Measurements from ENCODE around the gene POPDC3. TPM values are rescaled to one million over a fixed set of nuclear protein-coding genes. Genes with fewer than 3 reads are reported as not detected.

The POPDC3 gene
- total and polyA plus RNA-seq, 2 of the 13 experiments (the other 11 are each of a cell fraction or from before 2014, with no cell fraction given), result 0.18 to 0.20 TPM

- TF ChIP-seq, protein P1, sequence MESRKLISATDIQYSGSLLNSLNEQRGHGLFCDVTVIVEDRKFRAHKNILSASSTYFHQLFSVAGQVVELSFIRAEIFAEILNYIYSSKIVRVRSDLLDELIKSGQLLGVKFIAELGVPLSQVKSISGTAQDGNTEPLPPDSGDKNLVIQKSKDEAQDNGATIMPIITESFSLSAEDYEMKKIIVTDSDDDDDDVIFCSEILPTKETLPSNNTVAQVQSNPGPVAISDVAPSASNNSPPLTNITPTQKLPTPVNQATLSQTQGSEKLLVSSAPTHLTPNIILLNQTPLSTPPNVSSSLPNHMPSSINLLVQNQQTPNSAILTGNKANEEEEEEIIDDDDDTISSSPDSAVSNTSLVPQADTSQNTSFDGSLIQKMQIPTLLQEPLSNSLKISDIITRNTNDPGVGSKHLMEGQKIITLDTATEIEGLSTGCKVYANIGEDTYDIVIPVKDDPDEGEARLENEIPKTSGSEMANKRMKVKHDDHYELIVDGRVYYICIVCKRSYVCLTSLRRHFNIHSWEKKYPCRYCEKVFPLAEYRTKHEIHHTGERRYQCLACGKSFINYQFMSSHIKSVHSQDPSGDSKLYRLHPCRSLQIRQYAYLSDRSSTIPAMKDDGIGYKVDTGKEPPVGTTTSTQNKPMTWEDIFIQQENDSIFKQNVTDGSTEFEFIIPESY (CRISPR knock-in tag; IDR thresholded peaks at IDR 0.05), result no peak
- TF ChIP-seq THAP9 (CRISPR knock-in tag; IDR thresholded peaks at IDR 0.05; ENCODE audit: borderline replicate concordance) (no peak), ZNF337 (CRISPR knock-in tag; IDR thresholded peaks at IDR 0.05; ENCODE audit: borderline replicate concordance, low read depth) (no peak), ARID2 (CRISPR knock-in tag; IDR thresholded peaks at IDR 0.05; ENCODE audit: borderline replicate concordance) (no peak), U2AF1 (optimal IDR thresholded peaks at IDR 0.05; ENCODE audit: low read depth, low read length) (no peak), ZNF788 (CRISPR knock-in tag; IDR thresholded peaks at IDR 0.05; ENCODE audit: borderline replicate concordance) (no peak), ZNF768 (CRISPR knock-in tag; IDR thresholded peaks at IDR 0.05) (no peak), ZNF607 (CRISPR knock-in tag; IDR thresholded peaks at IDR 0.05; ENCODE audit: borderline replicate concordance) (no peak), ZNF740 (CRISPR knock-in tag; IDR thresholded peaks at IDR 0.05) (no peak), TEAD3 (CRISPR knock-in tag; optimal IDR thresholded peaks at IDR 0.05; ENCODE audit: borderline replicate concordance) (no peak), ZNF713 (CRISPR knock-in tag; IDR thresholded peaks at IDR 0.05) (no peak), ZNF883 (CRISPR knock-in tag; IDR thresholded peaks at IDR 0.05; ENCODE audit: not compliant biosample characterization) (no peak), ZNF674 (CRISPR knock-in tag; IDR thresholded peaks at IDR 0.05; ENCODE audit: low read depth) (no peak), GLI4 (CRISPR knock-in tag; IDR thresholded peaks at IDR 0.05; ENCODE audit: borderline replicate concordance) (no peak)
- TF ChIP-seq, protein P2, sequence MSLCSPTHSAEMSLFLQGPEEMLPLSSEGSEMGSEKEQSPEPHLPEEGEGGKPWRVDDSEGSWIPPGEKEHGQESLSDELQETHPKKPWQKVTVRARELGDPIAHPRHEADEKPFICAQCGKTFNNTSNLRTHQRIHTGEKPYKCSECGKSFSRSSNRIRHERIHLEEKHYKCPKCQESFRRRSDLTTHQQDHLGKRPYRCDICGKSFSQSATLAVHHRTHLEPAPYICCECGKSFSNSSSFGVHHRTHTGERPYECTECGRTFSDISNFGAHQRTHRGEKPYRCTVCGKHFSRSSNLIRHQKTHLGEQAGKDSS (CRISPR knock-in tag; IDR thresholded peaks at IDR 0.05; ENCODE audit: borderline replicate concordance, low read depth), result no peak
- TF ChIP-seq, protein P3, sequence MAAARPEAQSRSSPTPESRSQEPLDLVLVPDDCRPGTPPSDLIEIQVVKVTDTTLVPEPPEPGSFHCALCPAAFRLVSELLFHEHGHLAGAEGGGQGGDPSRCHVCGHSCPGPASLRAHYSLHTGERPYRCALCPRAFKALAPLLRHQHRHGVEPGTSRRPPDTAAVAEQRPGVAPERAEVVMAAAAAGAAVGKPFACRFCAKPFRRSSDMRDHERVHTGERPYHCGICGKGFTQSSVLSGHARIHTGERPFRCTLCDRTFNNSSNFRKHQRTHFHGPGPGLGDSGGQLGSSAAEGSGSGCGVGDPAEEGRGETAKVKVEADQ (CRISPR knock-in tag; IDR thresholded peaks at IDR 0.05; ENCODE audit: borderline replicate concordance), result no peak
- TF ChIP-seq, protein P4, sequence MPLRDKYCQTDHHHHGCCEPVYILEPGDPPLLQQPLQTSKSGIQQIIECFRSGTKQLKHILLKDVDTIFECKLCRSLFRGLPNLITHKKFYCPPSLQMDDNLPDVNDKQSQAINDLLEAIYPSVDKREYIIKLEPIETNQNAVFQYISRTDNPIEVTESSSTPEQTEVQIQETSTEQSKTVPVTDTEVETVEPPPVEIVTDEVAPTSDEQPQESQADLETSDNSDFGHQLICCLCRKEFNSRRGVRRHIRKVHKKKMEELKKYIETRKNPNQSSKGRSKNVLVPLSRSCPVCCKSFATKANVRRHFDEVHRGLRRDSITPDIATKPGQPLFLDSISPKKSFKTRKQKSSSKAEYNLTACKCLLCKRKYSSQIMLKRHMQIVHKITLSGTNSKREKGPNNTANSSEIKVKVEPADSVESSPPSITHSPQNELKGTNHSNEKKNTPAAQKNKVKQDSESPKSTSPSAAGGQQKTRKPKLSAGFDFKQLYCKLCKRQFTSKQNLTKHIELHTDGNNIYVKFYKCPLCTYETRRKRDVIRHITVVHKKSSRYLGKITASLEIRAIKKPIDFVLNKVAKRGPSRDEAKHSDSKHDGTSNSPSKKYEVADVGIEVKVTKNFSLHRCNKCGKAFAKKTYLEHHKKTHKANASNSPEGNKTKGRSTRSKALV (CRISPR knock-in tag; IDR thresholded peaks at IDR 0.05), result 0 out of 2 replicates have a peak, but pooled peaks have one; percentile 55
Observed at GRCh38 chr6:105179244-105180065, at the start of gene POPDC3 (continued).
